Mesothelial cell of epicardium (in vitro differentiated cells): Measurements from ENCODE around the gene RAPGEF6. TPM values are rescaled to one million over a fixed set of nuclear protein-coding genes. Genes with fewer than 3 reads are reported as not detected.

Source experiments
- DNase-seq, 2 experiments: peaks; one replicate each; pipeline ENCODE4 v3.0.0; 2021; ENCODE audit warnings: low spot score in 2 of 2; ENCODE audit not compliant: unreplicated experiment in 2 of 2
- H3K27ac Mint-ChIP-seq: 2 replicates; pipeline ENCODE4 v1.8.0; 2021; ENCODE audit warnings: mixed read lengths
- H3K27me3 Mint-ChIP-seq: 2 replicates; pipeline ENCODE4 v1.8.0; 2021; ENCODE audit warnings: low read depth, mixed read lengths
- H3K36me3 Mint-ChIP-seq: 2 replicates; pipeline ENCODE4 v1.8.0; 2021; ENCODE audit warnings: mixed read lengths
- H3K4me1 Mint-ChIP-seq: 2 replicates; pipeline ENCODE4 v1.8.0; 2021; ENCODE audit warnings: mixed read lengths
- H3K4me3 Mint-ChIP-seq: 2 replicates; pipeline ENCODE4 v1.8.0; 2021; ENCODE audit warnings: mild to moderate bottlenecking, moderate library complexity, mixed read lengths
- H3K9me3 Mint-ChIP-seq: 2 replicates; pipeline ENCODE4 v1.8.0; 2021; ENCODE audit warnings: mixed read lengths
- total RNA-seq: library from RNA; stranded (reverse); gene quantifications from 3 replicates; pipeline ENCODE4 v1.2.1, GENCODE V29; 2021
- TF ChIP-seq, protein P1 (sequence below): fragments of 200-600 bp; sonication (generic); IDR thresholded peaks from one replicate; pipeline ENCODE4 v1.5.0; 2021; ENCODE audit warnings: antibody characterized with exemption; ENCODE audit not compliant: unreplicated experiment

RAPGEF6 gene
- total RNA-seq, 1 donor from 2014 or later = 29.0 TPM

DNA sequence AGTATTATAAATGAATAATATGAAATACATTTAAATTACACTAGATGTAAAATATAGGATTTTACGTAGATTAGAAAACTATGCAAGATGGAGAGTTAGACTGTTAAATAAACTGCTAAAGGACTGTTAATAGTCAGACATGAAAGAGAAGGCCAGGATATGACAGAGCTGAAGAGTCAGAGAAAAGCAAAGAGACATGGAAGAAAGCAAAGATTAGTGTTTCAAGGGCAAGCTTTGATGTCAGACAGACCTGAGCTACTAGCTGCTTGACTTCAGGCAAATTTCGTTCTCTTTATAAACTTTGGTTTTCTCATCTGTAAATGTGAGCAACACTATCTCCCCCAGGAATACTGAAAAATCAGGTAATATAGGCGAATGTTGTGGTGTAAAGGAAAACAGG lies 161.3 kb downstream of the RAPGEF6 start:
- Mint-ChIP-seq H3K4me3 (no peak overlapping the region), H3K27ac (no peak overlapping the region), H3K27me3 (no peaks in the 10 kb centered on the region), H3K4me1 (peaks cover 2% of the 10 kb centered on the region), H3K9me3 (peaks cover 3% of the 10 kb centered on the region), H3K36me3 (peaks cover 8% of the 10 kb centered on the region)
- DNase-seq = no peak
- TF ChIP-seq, protein P1, sequence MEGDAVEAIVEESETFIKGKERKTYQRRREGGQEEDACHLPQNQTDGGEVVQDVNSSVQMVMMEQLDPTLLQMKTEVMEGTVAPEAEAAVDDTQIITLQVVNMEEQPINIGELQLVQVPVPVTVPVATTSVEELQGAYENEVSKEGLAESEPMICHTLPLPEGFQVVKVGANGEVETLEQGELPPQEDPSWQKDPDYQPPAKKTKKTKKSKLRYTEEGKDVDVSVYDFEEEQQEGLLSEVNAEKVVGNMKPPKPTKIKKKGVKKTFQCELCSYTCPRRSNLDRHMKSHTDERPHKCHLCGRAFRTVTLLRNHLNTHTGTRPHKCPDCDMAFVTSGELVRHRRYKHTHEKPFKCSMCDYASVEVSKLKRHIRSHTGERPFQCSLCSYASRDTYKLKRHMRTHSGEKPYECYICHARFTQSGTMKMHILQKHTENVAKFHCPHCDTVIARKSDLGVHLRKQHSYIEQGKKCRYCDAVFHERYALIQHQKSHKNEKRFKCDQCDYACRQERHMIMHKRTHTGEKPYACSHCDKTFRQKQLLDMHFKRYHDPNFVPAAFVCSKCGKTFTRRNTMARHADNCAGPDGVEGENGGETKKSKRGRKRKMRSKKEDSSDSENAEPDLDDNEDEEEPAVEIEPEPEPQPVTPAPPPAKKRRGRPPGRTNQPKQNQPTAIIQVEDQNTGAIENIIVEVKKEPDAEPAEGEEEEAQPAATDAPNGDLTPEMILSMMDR = no peak

DNA sequence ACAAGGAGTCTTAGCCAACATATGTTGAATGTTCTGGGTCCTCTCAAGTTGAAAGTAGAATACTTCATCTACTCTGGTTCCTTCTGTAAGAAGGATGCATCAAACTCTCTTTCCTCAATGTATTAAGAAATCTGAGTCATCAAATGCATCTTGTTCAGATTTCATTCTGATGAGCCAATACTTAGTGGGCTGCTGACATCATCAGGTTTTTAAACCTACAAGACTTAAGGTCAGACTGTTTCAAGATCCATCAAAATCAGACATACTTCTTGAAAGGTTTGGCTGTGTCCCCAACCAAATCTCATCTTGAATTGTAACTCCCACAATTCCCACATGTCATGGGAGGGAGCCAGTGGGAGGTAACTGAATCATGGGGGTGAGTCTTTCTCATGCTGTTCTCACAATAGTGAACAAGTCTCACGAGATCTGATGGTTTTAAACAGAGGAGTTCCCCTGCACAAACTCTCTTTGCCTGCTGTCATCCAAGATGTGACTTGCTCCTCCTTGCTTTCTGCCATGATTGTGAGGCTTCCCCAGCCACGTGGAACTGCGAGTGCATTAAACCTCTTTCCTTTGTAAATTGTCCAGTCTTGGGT lies 168.8 kb downstream of the RAPGEF6 start:
- peaks cover 1% of the 10 kb centered on the region for H3K4me1 Mint-ChIP-seq
- no peak for DNase-seq
- H3K27ac Mint-ChIP-seq = no peak overlapping the region

DNA sequence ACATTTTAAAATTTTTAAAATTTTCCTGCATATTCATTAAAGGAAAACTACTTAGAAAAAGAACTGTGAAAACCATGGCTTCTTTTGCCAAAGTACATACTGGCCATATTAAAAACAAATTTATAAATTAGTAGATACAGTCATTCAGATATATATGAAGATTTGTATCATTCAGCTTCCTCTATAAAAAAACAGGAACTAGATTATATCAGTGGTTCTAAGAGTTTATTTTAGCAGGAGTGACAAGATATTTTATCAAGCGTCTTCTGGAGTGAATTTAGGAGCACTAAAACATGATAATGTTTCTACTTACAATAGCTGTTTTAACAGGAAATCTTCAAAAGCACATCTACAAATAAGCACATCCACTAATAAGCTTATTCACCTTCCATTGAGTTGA lies 171.4 kb downstream of the RAPGEF6 start:
- TF ChIP-seq, protein P1 = no peak
- Mint-ChIP-seq H3K27me3 (no peaks in the 10 kb centered on the region), H3K9me3 (peaks cover 3% of the 10 kb centered on the region), H3K4me3 (no peak overlapping the region), H3K36me3 (peaks cover 23% of the 10 kb centered on the region), H3K27ac (no peak overlapping the region), H3K4me1 (peaks cover 11% of the 10 kb centered on the region)
- DNase-seq = no peak

More for the DNA sequence above, 168.8 kb downstream of the RAPGEF6 start:
- no peaks in the 10 kb centered on the region for H3K27me3 Mint-ChIP-seq
- peaks cover 7% of the 10 kb centered on the region for H3K9me3 Mint-ChIP-seq
- peaks cover 21% of the 10 kb centered on the region for H3K36me3 Mint-ChIP-seq
- no peak overlapping the region for H3K4me3 Mint-ChIP-seq
- TF ChIP-seq, protein P1 = no peak

DNA sequence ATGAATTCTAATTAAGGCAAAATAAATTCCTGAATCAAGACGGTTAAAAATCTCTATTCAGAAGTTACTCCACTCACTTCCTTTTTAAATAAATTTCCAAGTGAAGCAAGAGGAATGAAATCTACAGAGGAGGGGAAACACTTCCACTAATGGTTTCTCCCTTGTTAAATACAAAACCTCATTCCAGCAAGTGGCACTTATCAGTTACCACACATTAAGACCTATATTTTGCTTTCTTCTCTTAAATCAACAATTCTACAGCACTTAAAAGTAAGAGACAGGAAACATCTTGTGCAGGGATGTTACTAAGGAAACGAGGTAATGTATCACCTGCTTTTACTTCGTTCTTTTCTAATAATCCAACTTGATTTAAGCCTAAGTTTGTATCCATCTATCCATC lies 172.6 kb downstream of the RAPGEF6 start:
- Mint-ChIP-seq H3K4me1 (peaks cover 11% of the 10 kb centered on the region), H3K27ac (no peak overlapping the region), H3K9me3 (no peaks in the 10 kb centered on the region), H3K36me3 (peaks cover 15% of the 10 kb centered on the region), H3K27me3 (no peaks in the 10 kb centered on the region), H3K4me3 (no peak overlapping the region)
- TF ChIP-seq, protein P1 = no peak
- DNase-seq = no peak

DNA sequence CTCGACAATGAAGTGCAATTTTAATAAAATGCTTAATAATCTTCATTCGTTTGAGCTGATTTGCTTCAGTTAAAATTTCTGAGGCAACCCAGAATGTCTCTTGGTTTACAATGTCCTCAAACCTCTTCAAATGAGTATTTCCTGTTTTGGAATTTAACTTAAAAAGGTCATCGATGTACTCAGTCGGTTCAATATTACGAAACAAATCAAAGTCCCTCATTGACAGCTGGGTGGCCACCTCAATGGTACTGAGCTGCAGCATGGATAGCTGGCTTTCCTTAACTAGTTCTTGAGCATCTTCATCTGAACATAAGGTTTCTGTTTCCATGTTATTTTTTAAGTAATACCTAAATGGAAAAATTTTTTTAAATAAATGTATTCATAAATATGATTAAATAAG lies 173.3 kb downstream of the RAPGEF6 start:
- DNase-seq = no peak
- Mint-ChIP-seq H3K9me3 (no peaks in the 10 kb centered on the region), H3K36me3 (peaks cover 9% of the 10 kb centered on the region), H3K4me1 (peaks cover 11% of the 10 kb centered on the region), H3K27ac (no peak overlapping the region), H3K27me3 (no peaks in the 10 kb centered on the region), H3K4me3 (no peak overlapping the region)
- TF ChIP-seq, protein P1 = no peak
